Breast epithelium (tissue), 4 donors: ENCODE results near the gene SLC25A6. TPM values are rescaled to one million over a fixed set of nuclear protein-coding genes. Genes with fewer than 3 reads are reported as not detected.
A peak's percentile ranks its signal among the peaks of the same experiment; 100 is the strongest.
"Not testable (repeated sequence)": the region's sequence is repeated elsewhere in the genome, so short reads cannot be mapped to it uniquely, and the experiment has no call there.

Experiments used
- DNase-seq, 2 donors: peaks; one replicate each; pipeline ENCODE4 v3.0.0-alpha.2; 2019; ENCODE audit warnings: low spot score in 2 of 2
- H3K27ac ChIP-seq, 2 donors: fragments of 200-600 bp; sonication (generic) in 1 of 2; one replicate each; pipeline ENCODE4 v1.5.1; 2016 to 2019; ENCODE audit warnings: mild to moderate bottlenecking in 1 of 2
- H3K27me3 ChIP-seq, 2 donors: fragments of 200-600 bp; sonication (generic) in 1 of 2; one replicate each; pipeline versions ENCODE4 v1.5.1 to v1.6.0; 2017 to 2019; ENCODE audit warnings: control low read depth in 1 of 2, mild to moderate bottlenecking in 1 of 2
- H3K36me3 ChIP-seq: fragments of 200-600 bp; one replicate; pipeline ENCODE4 v1.5.1; 2019
- H3K4me1 ChIP-seq, 2 donors: fragments of 200-600 bp; sonication (generic); one replicate each; pipeline ENCODE4 v1.5.1; 2016 to 2019; ENCODE audit warnings: control low read depth in 1 of 2
- H3K4me3 ChIP-seq, 3 donors: fragments of 200-600 bp; sonication (generic); 1 replicate in 2 of 3; 2 replicates in 1 of 3; pipeline ENCODE4 v1.5.1; 2016 to 2019; ENCODE audit warnings: mild to moderate bottlenecking in 3 of 3, moderate library complexity in 2 of 3
- H3K9me3 ChIP-seq, 2 donors: fragments of 200-600 bp; sonication (generic) in 1 of 2; one replicate each; pipeline ENCODE4 v1.5.1; 2016 to 2019; ENCODE audit warnings: control low read depth in 1 of 2
- POLR2A ChIP-seq: fragments of 450-650 bp; IDR thresholded peaks from one replicate; pipeline ENCODE4 v1.6.1; 2016; ENCODE audit warnings: antibody characterized with exemption, mild to moderate bottlenecking, moderate library complexity
- POLR2AphosphoS5 ChIP-seq, 3 donors: sonication (generic); formaldehyde crosslinking; IDR thresholded peaks; one replicate each; pipeline ENCODE4 v1.6.1; 2017; ENCODE audit warnings: antibody characterized with exemption in 3 of 3
- intact Hi-C: fragments of 100-400 bp; cut with DNase I; formaldehyde crosslinking; loops from one replicate; pipeline ENCODE4 v1.15.1; 2023; ENCODE audit warnings: low total_unique reads
- total RNA-seq, 3 donors: library from RNA; depleted of rRNA; stranded (reverse); fragments of >200 nt; gene quantifications; one replicate each; pipeline ENCODE4 v1.1.0, GENCODE V29; 2016
- TF ChIP-seq, protein P1 (sequence below), 3 donors: fragments of 450-650 bp; IDR thresholded peaks; one replicate each; pipeline ENCODE4 v1.5.1; 2016 to 2017; ENCODE audit warnings: antibody characterized with exemption in 3 of 3, mild to moderate bottlenecking in 3 of 3, moderate library complexity in 3 of 3

The SLC25A6 gene
- total RNA-seq, 3 donors from 2014 or later, result 306 to 401 (median 351) TPM

DNA sequence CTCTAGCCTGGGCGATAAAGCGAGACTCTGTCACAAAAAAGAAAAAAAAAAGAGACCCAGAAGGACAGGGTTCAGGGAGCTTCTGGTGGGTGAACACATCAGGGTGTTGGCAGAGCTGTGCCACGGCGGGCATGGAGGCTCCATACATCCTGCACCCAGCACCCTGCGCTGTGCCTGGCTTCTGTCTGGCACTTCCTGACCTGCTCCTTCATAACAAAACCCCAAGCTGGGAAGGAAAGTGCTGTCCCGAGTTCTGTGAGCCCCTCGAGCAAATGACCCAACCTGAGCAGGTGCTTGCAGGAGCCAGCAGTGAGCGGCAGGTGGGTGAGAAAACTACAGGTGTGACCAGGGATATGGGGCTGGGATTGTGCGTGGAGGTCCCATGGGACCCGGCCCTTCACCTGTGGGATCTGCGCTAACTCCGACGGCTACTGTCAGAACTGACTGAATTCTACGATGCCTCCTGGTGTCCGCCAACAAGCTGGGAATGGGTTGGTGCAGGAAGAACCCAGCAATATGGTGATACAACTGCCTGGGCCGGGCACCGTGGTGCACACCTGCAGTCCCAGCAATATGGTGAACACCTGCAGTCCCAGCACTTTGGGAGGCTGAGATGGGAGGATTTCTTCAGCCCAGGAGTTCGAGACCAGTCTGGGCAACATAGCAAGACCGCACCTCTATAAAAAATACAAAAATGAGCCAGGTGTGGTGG, 41.9 kb upstream of the SLC25A6 start:
- no peak for TF ChIP-seq POLR2AphosphoS5 (IDR thresholded peaks at IDR 0.05)
- TF ChIP-seq POLR2A, result no peak
- TF ChIP-seq, protein P1, sequence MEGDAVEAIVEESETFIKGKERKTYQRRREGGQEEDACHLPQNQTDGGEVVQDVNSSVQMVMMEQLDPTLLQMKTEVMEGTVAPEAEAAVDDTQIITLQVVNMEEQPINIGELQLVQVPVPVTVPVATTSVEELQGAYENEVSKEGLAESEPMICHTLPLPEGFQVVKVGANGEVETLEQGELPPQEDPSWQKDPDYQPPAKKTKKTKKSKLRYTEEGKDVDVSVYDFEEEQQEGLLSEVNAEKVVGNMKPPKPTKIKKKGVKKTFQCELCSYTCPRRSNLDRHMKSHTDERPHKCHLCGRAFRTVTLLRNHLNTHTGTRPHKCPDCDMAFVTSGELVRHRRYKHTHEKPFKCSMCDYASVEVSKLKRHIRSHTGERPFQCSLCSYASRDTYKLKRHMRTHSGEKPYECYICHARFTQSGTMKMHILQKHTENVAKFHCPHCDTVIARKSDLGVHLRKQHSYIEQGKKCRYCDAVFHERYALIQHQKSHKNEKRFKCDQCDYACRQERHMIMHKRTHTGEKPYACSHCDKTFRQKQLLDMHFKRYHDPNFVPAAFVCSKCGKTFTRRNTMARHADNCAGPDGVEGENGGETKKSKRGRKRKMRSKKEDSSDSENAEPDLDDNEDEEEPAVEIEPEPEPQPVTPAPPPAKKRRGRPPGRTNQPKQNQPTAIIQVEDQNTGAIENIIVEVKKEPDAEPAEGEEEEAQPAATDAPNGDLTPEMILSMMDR (IDR thresholded peaks at IDR 0.05), result no peak
- no peaks in the 10 kb centered on the region for H3K9me3 ChIP-seq
- no peaks in the 10 kb centered on the region for H3K4me1 ChIP-seq
- intact Hi-C loops, result no loop called here
- H3K27me3 ChIP-seq, result no peaks in the 10 kb centered on the region
- DNase-seq, result no peak
- H3K4me3 ChIP-seq, result no peak overlapping the region
- H3K36me3 ChIP-seq, result no peaks in the 10 kb centered on the region
- H3K27ac ChIP-seq, result no peak overlapping the region

DNA sequence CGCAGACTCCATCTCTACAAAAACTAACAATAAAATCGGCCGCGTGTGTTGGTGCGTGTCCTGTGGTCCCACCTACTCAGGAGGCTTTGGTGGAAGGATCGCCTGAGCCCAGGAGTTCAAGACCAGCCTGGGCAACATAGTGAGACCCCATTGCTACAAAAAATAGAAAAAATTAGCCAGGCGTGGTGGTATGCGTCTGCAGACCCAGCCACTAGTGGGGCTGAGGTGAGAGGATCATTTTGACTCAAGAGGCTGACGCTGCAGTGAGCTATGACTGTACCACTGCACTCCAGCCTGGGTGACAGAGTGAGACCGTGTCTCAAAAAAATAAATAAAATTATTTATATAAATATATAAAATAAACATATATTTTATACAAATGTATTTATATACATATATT, 38.5 kb upstream of the SLC25A6 start:
- Histone ChIP-seq H3K27me3 (no peaks in the 10 kb centered on the region), H3K4me1 (no peaks in the 10 kb centered on the region), H3K9me3 (no peaks in the 10 kb centered on the region), H3K36me3 (peaks cover 6% of the 10 kb centered on the region), H3K4me3 (no peak overlapping the region), H3K27ac (no peak overlapping the region)
- TF ChIP-seq POLR2AphosphoS5 (IDR thresholded peaks at IDR 0.05) (no peak), POLR2A (no peak)
- TF ChIP-seq, protein P1 (IDR thresholded peaks at IDR 0.05), result no peak
- intact Hi-C loops, result no loop called here
- peak in 1 of 2 donors; percentile 31 for DNase-seq

DNA sequence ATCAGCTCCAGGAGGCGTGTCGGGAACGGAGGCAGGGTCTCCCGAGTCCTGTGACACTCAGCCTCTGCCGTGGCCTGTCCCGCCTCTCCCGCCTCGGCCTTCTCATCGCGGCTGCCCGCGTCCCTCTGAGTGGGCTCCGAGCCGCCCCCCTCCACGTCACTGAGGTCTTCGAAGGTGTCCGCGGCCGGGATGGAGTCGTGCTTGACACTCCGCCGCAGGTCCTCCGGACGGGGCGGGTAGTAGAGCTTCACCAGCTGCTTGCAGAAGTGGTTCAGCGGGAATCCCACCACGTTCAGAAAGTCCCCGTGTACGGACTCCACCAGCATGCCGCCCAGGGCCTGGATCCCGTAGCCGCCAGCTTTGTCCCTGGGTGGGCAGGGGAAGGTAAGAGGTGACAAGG, 35.8 kb upstream of the SLC25A6 start:
- TF ChIP-seq POLR2AphosphoS5 (IDR thresholded peaks at IDR 0.05) (no peak), POLR2A (no peak)
- TF ChIP-seq, protein P1 (IDR thresholded peaks at IDR 0.05), result no peak
- Histone ChIP-seq H3K27me3 (no peaks in the 10 kb centered on the region), H3K36me3 (peaks cover 6% of the 10 kb centered on the region), H3K9me3 (peaks cover 5 to 7% of the 10 kb centered on the region in 2 donors), H3K4me3 (no peak overlapping the region), H3K27ac (no peak overlapping the region), H3K4me1 (no peaks in the 10 kb centered on the region)
- intact Hi-C loops, result no loop called here
- peak in 1 of 2 donors; percentile 45 for DNase-seq

DNA sequence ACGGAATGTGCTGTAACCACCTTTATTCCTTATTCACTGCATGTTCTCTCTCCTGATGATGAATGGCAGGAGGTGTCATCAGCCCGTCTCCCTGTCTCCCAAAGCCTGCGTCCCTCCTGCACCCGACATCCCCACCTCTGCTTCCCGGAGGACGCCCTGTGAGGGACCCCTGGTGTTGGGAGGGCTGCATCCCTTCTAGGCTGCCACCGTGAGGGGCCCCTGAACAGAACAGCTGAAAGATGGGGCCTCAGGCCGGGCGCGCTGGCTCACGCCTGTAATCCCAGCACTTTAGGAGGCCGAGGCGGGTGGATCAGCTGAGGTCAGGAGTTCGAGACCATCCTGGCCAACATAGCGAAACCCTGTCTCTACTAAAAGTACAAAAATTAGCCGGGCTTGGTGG, 34.4 kb upstream of the SLC25A6 start:
- intact Hi-C loops, H3K4me1 ChIP-seq, DNase-seq, H3K4me3 ChIP-seq, H3K27me3 ChIP-seq, H3K27ac ChIP-seq: not testable (repeated sequence)
- H3K36me3 ChIP-seq, result peaks cover 11% of the 10 kb centered on the region
- peaks cover 14 to 20% of the 10 kb centered on the region in 2 donors for H3K9me3 ChIP-seq

DNA sequence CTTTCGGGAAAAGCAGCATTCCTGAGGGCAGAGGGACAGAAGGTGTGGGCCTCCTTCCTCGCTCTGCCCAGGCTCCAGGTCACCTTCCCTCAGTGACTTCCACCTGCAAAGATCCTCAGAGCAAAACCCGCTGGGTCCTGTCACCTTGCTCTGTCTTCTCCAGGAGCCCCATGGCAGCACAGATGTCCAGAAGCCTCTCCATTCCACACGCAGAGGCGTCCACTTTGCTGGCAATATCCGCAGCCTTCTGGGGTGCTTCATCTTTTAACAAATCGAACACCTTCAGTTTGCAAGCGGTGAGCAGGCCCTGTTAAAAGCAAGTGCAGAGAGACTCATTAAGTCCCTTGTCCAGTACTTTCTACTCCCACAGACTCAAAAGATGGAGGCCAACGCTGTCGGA, 33.5 kb upstream of the SLC25A6 start:
- intact Hi-C loops, result no loop called here
- Histone ChIP-seq H3K27ac (no peak overlapping the region), H3K36me3 (peaks cover 12% of the 10 kb centered on the region), H3K27me3 (no peaks in the 10 kb centered on the region), H3K9me3 (peaks cover 14 to 20% of the 10 kb centered on the region in 2 donors), H3K4me1 (no peaks in the 10 kb centered on the region), H3K4me3 (no peak overlapping the region)
- DNase-seq, result no peak
- TF ChIP-seq POLR2A (no peak), POLR2AphosphoS5 (IDR thresholded peaks at IDR 0.05) (no peak)
- TF ChIP-seq, protein P1 (IDR thresholded peaks at IDR 0.05), result no peak
